Ovary (tissue), 9 donors: ENCODE results near the gene DOCK2. TPM values are rescaled to one million over a fixed set of nuclear protein-coding genes. Genes with fewer than 3 reads are reported as not detected.

Experiments
- DNase-seq, 5 donors: peaks; one replicate each; pipeline ENCODE4 v3.0.0-alpha.2; 2019 to 2020
- H3K27ac ChIP-seq, 2 donors: fragments of 200-600 bp; one replicate each; pipeline versions ENCODE4 v1.5.1 to v1.8.0; 2019 to 2022
- H3K27me3 ChIP-seq: fragments of 200-600 bp; one replicate; pipeline ENCODE4 v1.8.0; 2022
- H3K36me3 ChIP-seq: fragments of 200-600 bp; sonication (generic); one replicate; pipeline ENCODE4 v1.5.1; 2019
- H3K4me1 ChIP-seq: one replicate; pipeline ENCODE4 v1.8.1; 2013; ENCODE audit warnings: mild to moderate bottlenecking, moderate library complexity; ENCODE audit not compliant: insufficient read depth
- H3K4me3 ChIP-seq: fragments of 200-600 bp; sonication (generic); one replicate; pipeline ENCODE4 v1.5.1; 2017
- H3K9me3 ChIP-seq, 2 donors: fragments of 200-600 bp in 1 of 2; sonication (generic) in 1 of 2; one replicate each; pipeline versions ENCODE4 v1.5.1 to v1.8.1; 2013 to 2019; ENCODE audit warnings: mild to moderate bottlenecking in 1 of 2, moderate library complexity in 1 of 2
- EP300 ChIP-seq: sonication (generic); formaldehyde crosslinking; IDR thresholded peaks from one replicate; pipeline ENCODE4 v1.6.1; 2017; ENCODE audit warnings: antibody characterized with exemption
- POLR2A ChIP-seq: fragments of 450-650 bp; IDR thresholded peaks from one replicate; pipeline ENCODE4 v1.6.1; 2017; ENCODE audit warnings: antibody characterized with exemption, mild to moderate bottlenecking, moderate library complexity
- WGBS, 3 donors: extraction: QIAGEN DNeasy Blood & Tissue Kit in 1 of 3; methylation state at CpG; one replicate each; pipeline versions ENCODE4 v1.1.5 to v1.1.7; 2013 to 2017; 5-methylcytosine and 5-hydroxymethylcytosine counted together
- intact Hi-C, 4 donors: fragments of 100-400 bp; cut with DNase I; formaldehyde crosslinking; loops; one replicate each; pipeline versions ENCODE4 v1.11.0 to v1.15.1; 2022 to 2023
- polyA plus RNA-seq, 2 donors: library from polyadenylated mRNA; stranded (reverse); fragments of 200-250 nt in 1 of 2; fragments of 350-450 nt in 1 of 2; fragmentation: Illumina TruSeq in 1 of 2; extraction: RNeasy Lipid Tissue Mini Kit (QIAGEN cat#74804) in 1 of 2; gene quantifications; one replicate each; pipeline ENCODE4 v1.2.3, GENCODE V29; 2013 to 2014
- total RNA-seq, 7 donors: library from RNA; depleted of rRNA in 2 of 7; stranded (reverse); fragments of >200 nt in 2 of 7; fragmentation: NEBNext Ultra II Directional in 3 of 7; extraction: Animal tissue kit (Norgen Biotek cat#: 25700) in 3 of 7; gene quantifications; one replicate each; pipeline versions ENCODE4 v1.1.0 to v1.2.4, GENCODE V29; 2016 to 2023
- TF ChIP-seq, protein P1 (sequence below), 3 donors: fragments of 450-650 bp in 2 of 3; fragments of 200-600 bp in 1 of 3; IDR thresholded peaks; one replicate each; pipeline versions ENCODE4 v1.5.1 to v1.8.0; 2016 to 2022; ENCODE audit warnings: antibody characterized with exemption in 3 of 3, mild to moderate bottlenecking in 1 of 3
- donor health status: DM: no; HTN: no; CAD: no; lungs with moderate emphysema.
- donor health status: DM: no; HTN: no; CAD: no.
- donor health status: Bipolar disorder and iron deficiency.
- donor health status: DM: yes; HTN: yes; CAD: no.
- donor health status: DM: no; HTN: no; CAD: no.
- donor health status: DM: yes; HTN: yes; CAD: no.

The DOCK2 gene
- total and polyA plus RNA-seq, 9 donors, result 1.3 to 10.2 (median 5.4) TPM

DNA sequence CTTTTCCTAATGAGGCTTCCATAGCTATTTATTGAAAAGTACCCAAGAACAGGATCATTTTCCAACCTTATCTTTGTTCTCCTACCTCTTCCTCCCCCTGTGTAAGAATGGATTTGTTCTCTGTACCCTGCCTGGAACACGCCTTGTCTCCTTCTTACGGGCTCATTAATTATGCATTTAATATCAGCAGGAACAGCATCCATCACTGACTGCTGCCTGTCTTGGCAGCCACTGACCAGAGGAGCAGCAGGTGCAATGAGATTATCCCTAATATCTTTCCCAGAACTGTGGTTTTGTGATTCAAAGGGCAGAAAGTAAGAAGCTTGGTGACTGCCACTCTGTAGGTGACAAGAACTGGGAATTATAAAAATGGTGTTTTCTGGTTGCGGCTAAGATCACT lies 362.5 kb downstream of the DOCK2 start:
- no peaks in the 10 kb centered on the region for H3K4me1 ChIP-seq
- TF ChIP-seq EP300 (no peak), POLR2A (no peak)
- TF ChIP-seq, protein P1, sequence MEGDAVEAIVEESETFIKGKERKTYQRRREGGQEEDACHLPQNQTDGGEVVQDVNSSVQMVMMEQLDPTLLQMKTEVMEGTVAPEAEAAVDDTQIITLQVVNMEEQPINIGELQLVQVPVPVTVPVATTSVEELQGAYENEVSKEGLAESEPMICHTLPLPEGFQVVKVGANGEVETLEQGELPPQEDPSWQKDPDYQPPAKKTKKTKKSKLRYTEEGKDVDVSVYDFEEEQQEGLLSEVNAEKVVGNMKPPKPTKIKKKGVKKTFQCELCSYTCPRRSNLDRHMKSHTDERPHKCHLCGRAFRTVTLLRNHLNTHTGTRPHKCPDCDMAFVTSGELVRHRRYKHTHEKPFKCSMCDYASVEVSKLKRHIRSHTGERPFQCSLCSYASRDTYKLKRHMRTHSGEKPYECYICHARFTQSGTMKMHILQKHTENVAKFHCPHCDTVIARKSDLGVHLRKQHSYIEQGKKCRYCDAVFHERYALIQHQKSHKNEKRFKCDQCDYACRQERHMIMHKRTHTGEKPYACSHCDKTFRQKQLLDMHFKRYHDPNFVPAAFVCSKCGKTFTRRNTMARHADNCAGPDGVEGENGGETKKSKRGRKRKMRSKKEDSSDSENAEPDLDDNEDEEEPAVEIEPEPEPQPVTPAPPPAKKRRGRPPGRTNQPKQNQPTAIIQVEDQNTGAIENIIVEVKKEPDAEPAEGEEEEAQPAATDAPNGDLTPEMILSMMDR (IDR thresholded peaks at IDR 0.05), result no peak
- no peak overlapping the region for H3K27ac ChIP-seq
- intact Hi-C loops, result no loop called here
- 81 to 92% (median 81%) methylated on average over 3 of the region's 3 CpGs for WGBS, 3 donors
- H3K4me3 ChIP-seq, result no peak overlapping the region
- H3K36me3 ChIP-seq, result no peaks in the 10 kb centered on the region
- H3K9me3 ChIP-seq, result no peaks in the 10 kb centered on the region
- DNase-seq, result no peak
- H3K27me3 ChIP-seq, result no peaks in the 10 kb centered on the region

DNA sequence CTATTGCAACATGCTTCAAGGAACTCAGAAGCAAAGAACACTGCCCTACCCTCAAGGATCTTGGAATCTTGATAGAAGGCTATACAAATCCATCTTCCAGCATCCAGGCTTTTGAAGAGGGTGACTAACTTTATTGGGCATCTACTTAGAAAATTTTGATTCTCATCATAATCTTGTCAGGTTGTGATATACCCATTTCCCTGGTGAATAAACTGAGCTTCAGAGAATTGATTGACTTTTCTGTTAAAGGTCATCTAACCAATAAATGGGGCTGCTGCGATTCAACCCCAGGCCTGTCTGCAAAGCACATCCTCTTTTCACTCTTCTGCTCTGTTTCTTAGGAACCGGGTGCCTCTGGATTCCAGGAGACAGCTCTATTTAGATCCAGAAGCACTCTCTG lies 363.1 kb downstream of the DOCK2 start:
- H3K27ac ChIP-seq, result no peak overlapping the region
- TF ChIP-seq EP300, result no peak
- no peak for TF ChIP-seq POLR2A
- TF ChIP-seq, protein P1 (IDR thresholded peaks at IDR 0.05), result no peak
- no peaks in the 10 kb centered on the region for H3K27me3 ChIP-seq
- no peak for DNase-seq
- no peaks in the 10 kb centered on the region for H3K36me3 ChIP-seq
- intact Hi-C loops, result no loop called here
- no peaks in the 10 kb centered on the region for H3K4me1 ChIP-seq
- 82 to 91% (median 89%) methylated on average over 2 of the region's 2 CpGs for WGBS, 3 donors
- H3K9me3 ChIP-seq, result no peaks in the 10 kb centered on the region
- no peak overlapping the region for H3K4me3 ChIP-seq

DNA sequence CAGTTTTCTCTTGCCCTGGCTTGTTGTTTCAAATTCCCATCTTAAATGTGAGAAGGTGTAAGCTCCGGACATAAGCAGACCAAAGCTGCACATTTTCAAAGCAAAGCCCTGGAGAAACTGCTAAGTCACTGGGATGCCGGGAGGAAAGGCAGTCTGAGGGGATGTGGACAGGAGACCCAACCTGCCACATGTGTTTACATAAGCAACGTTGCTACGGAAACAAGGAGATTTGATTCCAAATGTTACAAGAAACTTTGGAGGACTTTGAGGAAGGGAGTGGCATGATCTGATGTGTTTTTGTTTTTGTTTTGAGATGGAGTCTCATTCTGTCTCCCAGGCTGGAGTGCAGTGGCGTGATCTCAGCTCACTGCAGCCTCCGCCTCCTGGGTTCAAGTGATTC lies 368.9 kb downstream of the DOCK2 start:
- H3K9me3 ChIP-seq, result no peaks in the 10 kb centered on the region
- no peak overlapping the region for H3K4me3 ChIP-seq
- H3K4me1 ChIP-seq, result no peaks in the 10 kb centered on the region
- WGBS, 3 donors, result 70% methylated on average over 6 of the region's 6 CpGs
- no peaks in the 10 kb centered on the region for H3K27me3 ChIP-seq
- intact Hi-C loops, result no loop called here
- no peak for DNase-seq
- H3K36me3 ChIP-seq, result no peaks in the 10 kb centered on the region
- no peak overlapping the region for H3K27ac ChIP-seq
- TF ChIP-seq POLR2A (no peak), EP300 (no peak)
- TF ChIP-seq, protein P1 (IDR thresholded peaks at IDR 0.05), result no peak

DNA sequence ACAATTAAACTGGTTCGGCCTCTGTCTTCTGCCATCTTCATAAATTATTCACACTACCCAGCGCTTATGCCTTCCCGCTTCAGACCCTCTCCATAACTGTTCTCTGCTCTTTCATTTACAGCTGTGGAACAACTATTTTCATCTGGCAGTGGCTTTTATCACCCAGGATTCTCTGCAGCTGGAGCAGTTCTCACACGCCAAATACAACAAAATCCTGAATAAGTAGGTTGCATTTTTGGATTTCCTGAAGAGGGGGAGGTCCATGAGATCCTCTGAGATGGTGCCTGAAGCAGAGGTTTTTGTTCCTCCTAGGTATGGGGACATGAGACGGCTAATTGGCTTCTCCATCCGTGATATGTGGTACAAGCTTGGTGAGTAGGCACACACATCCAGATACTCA lies 371.3 kb downstream of the DOCK2 start:
- Histone ChIP-seq H3K36me3 (no peaks in the 10 kb centered on the region), H3K4me1 (no peaks in the 10 kb centered on the region), H3K27ac (no peak overlapping the region), H3K9me3 (no peaks in the 10 kb centered on the region), H3K4me3 (no peak overlapping the region), H3K27me3 (no peaks in the 10 kb centered on the region)
- 20 to 52% (median 25%) methylated on average over 6 of the region's 6 CpGs for WGBS, 3 donors
- TF ChIP-seq, protein P1 (IDR thresholded peaks at IDR 0.05), result no peak
- intact Hi-C loops, result no loop called here
- no peak for DNase-seq

DNA sequence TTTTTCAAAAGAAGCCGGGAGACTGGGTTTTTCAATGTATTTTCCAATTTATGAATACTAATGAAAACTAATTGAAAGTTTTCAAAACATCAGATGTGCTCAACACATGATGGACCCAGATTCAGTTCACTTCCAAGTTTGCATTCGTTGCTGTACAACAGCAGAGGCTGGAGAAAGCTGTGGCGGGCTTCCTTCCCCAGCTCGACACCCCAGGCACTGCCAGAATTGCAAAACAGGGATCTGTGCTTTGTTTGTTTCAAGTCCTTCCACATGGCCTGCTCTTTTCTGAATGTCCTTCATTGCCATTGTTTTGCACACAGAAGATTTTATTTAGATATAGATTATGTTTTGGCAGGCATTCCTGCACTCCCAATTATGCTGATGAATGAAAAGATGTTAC lies 373.5 kb downstream of the DOCK2 start:
- H3K4me1 ChIP-seq, result no peaks in the 10 kb centered on the region
- H3K27ac ChIP-seq, result no peak overlapping the region
- H3K27me3 ChIP-seq, result no peaks in the 10 kb centered on the region
- intact Hi-C loops, result no loop called here
- H3K36me3 ChIP-seq, result no peaks in the 10 kb centered on the region
- H3K9me3 ChIP-seq, result no peaks in the 10 kb centered on the region
- WGBS, 3 donors, result 46 to 65% (median 61%) methylated on average over 4 of the region's 4 CpGs
- TF ChIP-seq EP300, result no peak
- no peak for TF ChIP-seq POLR2A
- TF ChIP-seq, protein P1 (IDR thresholded peaks at IDR 0.05), result no peak
- H3K4me3 ChIP-seq, result no peak overlapping the region
- no peak for DNase-seq
